GM04503 (cell line): ENCODE measurements around the gene SNURF.
"Not testable (repeated sequence)": the region's sequence is repeated elsewhere in the genome, so short reads cannot be mapped to it uniquely, and the experiment has no call there.

Experiments
- DNase-seq: peaks from one replicate; pipeline ENCODE4 v3.0.0-alpha.2; 2012; ENCODE audit warnings: low read depth

SNURF gene

GRCh38 chr15:24971052-24971451 lies 16.3 kb downstream of the SNURF start:
- no peak for DNase-seq

GRCh38 chr15:24971772-24972171 lies 17.0 kb downstream of the SNURF start:
- no peak for DNase-seq

GRCh38 chr15:24972707-24973106 lies 17.9 kb downstream of the SNURF start:
- DNase-seq: not testable (repeated sequence)

GRCh38 chr15:24976932-24977331 lies 22.1 kb downstream of the SNURF start:
- DNase-seq: no peak

GRCh38 chr15:24977686-24978085 lies 22.9 kb downstream of the SNURF start:
- DNase-seq: no peak

GRCh38 chr15:24985224-24985623 lies 30.4 kb downstream of the SNURF start:
- no peak for DNase-seq

- DNase-seq: no peak
Observed at GRCh38 chr15:24986653-24987052, 31.9 kb downstream of the SNURF start.
